AG04449 (cell line): Measurements from ENCODE around the gene RAB8A.

Experiments used
- CTCF ChIA-PET: fragments of 350-600 bp; formaldehyde crosslinking; extraction: SDS; loops from one replicate; lab custom pipeline; 2021; ENCODE audit warnings: antibody characterized with exemption; lab: Yijun Ruan, JAX
- POLR2A ChIA-PET: fragments of 400-600, 350-600 bp; formaldehyde crosslinking; extraction: SDS; loops from one replicate; lab custom pipeline; 2020; ENCODE audit warnings: antibody characterized with exemption, inconsistent platforms; lab: Yijun Ruan, JAX
- DNase-seq: peaks from one replicate; pipeline ENCODE4 v3.0.0-alpha.2; 2010; ENCODE audit warnings: low read depth, low spot score
- H3K4me3 ChIP-seq: 2 replicates; pipeline ENCODE4 v1.5.1; 2011; ENCODE audit warnings: low read depth, mild to moderate bottlenecking, control low read depth, low read length
- TF ChIP-seq, protein P1 (sequence below): IDR thresholded peaks from one replicate; pipeline ENCODE4 v1.5.1; 2011; ENCODE audit warnings: mild to moderate bottlenecking, moderate library complexity, low read length, control low read depth, inconsistent platforms; ENCODE audit not compliant: insufficient read depth; ENCODE audit errors: missing control alignments

The RAB8A gene

GRCh38 chr19:16111160-16111908 lies at the start of gene RAB8A:
Gene RAB8A, plus strand, starts transcription at chr19:16111889. Its CDS starts 13 bp downstream, at chr19:16111902.
- ChIA-PET POLR2A (interaction anchor here (0.6 to 1.4 kb wide), 4 partner anchors 34 to 86 kb away, joined by 3 to 6 read pairs (median 4); partner anchors contain the start of genes AP1M1 and TPM4), CTCF (interaction anchor here (0.7 to 3.9 kb wide), 33 partner anchors 10 to 85 kb away, joined by 3 to 46 read pairs (median 5); partner anchors contain the start of genes FAM32A and TPM4)

GRCh38 chr19:16061943-16062342 lies 49.7 kb upstream of the RAB8A start:
- POLR2A ChIA-PET = interaction anchor here (1.3 kb wide), 1 partner anchor 14 kb away, joined by 4 read pairs; the partner anchor contains the start of gene TPM4
- TF ChIP-seq, protein P1, sequence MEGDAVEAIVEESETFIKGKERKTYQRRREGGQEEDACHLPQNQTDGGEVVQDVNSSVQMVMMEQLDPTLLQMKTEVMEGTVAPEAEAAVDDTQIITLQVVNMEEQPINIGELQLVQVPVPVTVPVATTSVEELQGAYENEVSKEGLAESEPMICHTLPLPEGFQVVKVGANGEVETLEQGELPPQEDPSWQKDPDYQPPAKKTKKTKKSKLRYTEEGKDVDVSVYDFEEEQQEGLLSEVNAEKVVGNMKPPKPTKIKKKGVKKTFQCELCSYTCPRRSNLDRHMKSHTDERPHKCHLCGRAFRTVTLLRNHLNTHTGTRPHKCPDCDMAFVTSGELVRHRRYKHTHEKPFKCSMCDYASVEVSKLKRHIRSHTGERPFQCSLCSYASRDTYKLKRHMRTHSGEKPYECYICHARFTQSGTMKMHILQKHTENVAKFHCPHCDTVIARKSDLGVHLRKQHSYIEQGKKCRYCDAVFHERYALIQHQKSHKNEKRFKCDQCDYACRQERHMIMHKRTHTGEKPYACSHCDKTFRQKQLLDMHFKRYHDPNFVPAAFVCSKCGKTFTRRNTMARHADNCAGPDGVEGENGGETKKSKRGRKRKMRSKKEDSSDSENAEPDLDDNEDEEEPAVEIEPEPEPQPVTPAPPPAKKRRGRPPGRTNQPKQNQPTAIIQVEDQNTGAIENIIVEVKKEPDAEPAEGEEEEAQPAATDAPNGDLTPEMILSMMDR = no peak
- CTCF ChIA-PET = interaction anchor here (1.1 to 4.0 kb wide), 10 partner anchors 11 to 124 kb away, joined by 3 to 32 read pairs (median 10); partner anchors contain the start of genes FAM32A and TPM4
- H3K4me3 ChIP-seq = no peak overlapping the region
- DNase-seq = no peak

More at GRCh38 chr19:16111160-16111908, at the start of gene RAB8A:
- H3K4me3 ChIP-seq = peak within 1 kb of the TSS; percentile 92
- DNase-seq = peak; percentile 93
- TF ChIP-seq, protein P1 = peak; percentile 90

DNA sequence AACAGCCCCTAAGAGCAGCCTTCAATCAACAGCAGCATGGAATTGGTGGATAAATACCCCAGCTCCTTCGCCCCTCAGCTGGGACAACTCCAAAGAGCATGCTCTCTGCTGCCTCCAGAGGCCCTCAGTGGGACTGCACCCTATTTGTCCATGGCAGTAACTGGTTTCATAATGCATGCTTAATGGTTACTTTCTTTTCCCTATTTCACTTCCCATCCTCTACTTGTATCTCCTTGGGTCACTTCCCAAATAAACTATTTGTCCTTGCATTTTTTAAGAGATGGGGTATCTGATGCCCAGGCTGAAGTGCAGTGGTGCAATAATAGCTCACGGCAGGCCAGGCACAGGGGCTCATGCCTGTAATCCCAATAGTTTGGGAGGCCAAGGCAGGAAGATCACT lies 48.9 kb upstream of the RAB8A start:
- DNase-seq = no peak
- CTCF ChIA-PET = interaction anchor here (1.1 to 5.1 kb wide), 16 partner anchors 9 to 140 kb away, joined by 3 to 45 read pairs (median 4); partner anchors contain the start of genes FAM32A and TPM4
- TF ChIP-seq, protein P1 = peak; percentile 84
- POLR2A ChIA-PET = interaction anchor here (0.7 to 1.3 kb wide), 2 partner anchors 14 to 33 kb away, joined by 3 to 4 read pairs; partner anchors contain the start of gene TPM4
- no peak overlapping the region for H3K4me3 ChIP-seq

DNA sequence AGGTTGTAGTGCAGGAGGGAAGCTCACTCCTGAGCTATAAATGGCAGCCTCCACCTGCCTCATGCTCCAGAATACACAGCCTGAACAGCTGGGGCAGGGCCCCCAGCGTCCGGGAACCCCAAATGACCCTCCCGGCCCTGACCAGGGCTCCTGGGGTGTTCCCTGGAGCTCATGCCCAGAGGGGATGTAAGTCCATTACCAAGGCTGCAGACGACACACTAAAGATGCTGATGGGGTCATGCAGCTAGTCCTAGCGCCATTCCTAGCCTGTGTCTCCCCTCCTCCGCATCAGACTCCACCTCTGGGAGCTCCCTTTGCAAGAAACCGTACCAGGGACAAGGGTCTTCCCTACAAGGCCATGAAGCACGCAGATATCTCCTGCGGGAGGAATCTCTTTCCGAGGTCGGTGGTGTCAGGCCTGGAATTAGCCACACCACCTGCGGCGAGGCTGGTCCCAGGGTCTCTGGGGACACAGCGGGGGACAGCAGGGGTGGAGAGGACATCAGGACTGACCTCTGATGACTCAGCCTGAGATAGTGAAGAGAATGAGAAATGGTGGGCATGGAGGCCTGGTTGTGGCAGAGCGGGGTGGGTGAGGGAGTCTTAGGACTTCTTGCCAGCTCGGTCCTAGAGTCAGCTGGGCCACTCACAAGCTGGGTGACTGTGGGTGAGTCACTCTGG lies 47.3 kb upstream of the RAB8A start:
- TF ChIP-seq, protein P1 = no peak
- CTCF ChIA-PET = interaction anchor here (1.0 to 5.1 kb wide), 9 partner anchors 8 to 121 kb away, joined by 3 to 45 read pairs (median 11); partner anchors contain the start of gene TPM4
- H3K4me3 ChIP-seq = no peak overlapping the region
- POLR2A ChIA-PET = interaction anchor here (1.6 to 4.5 kb wide), 2 partner anchors 11 to 15 kb away, joined by 5 to 35 read pairs; partner anchors contain the start of gene TPM4
- no peak for DNase-seq

GRCh38 chr19:16066611-16067104 lies 45.0 kb upstream of the RAB8A start:
- ChIA-PET POLR2A (interaction anchor here (0.7 to 4.5 kb wide), 5 partner anchors 9 to 16 kb away, joined by 3 to 35 read pairs (median 4); partner anchors contain the start of gene TPM4), CTCF (interaction anchor here (1.0 to 5.1 kb wide), 7 partner anchors 8 to 49 kb away, joined by 3 to 45 read pairs (median 3); no protein-coding TSS in a partner anchor)
- H3K4me3 ChIP-seq = no peak overlapping the region
- no peak for DNase-seq
- TF ChIP-seq, protein P1 = peak; percentile 13
